HL-60 (cell line): ENCODE measurements around the gene TBCD.

Experiments
- POLR2AphosphoS5 ChIP-seq: IDR thresholded peaks from 2 replicates; pipeline ENCODE4 v1.6.1; 2012; ENCODE audit warnings: low read depth
- TF ChIP-seq, protein P1 (sequence below): IDR thresholded peaks from one replicate; pipeline ENCODE4 v1.5.1; 2011; ENCODE audit warnings: low read length, control low read depth, inconsistent platforms; ENCODE audit not compliant: insufficient read depth

DNA sequence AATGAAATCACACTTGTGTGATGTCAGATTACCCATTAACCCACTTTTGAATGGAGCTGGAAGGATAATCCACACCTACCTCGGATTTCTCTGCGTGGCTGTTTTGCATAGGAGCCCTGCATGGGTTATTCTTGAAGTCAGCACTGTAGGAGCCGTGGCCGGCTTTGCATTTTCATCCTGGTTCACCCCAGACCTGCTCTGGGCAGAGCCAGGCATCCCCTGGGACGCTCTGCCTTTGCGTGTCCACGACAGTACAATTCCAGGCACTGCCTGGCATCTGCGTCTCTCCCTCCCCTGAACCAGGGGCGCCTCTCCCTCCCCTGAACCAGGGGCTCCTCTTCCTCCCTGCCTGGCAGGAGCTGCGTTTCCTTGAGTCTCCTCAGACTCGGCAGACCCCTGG, 117.7 kb downstream of the TBCD start:
- TF ChIP-seq, protein P1, sequence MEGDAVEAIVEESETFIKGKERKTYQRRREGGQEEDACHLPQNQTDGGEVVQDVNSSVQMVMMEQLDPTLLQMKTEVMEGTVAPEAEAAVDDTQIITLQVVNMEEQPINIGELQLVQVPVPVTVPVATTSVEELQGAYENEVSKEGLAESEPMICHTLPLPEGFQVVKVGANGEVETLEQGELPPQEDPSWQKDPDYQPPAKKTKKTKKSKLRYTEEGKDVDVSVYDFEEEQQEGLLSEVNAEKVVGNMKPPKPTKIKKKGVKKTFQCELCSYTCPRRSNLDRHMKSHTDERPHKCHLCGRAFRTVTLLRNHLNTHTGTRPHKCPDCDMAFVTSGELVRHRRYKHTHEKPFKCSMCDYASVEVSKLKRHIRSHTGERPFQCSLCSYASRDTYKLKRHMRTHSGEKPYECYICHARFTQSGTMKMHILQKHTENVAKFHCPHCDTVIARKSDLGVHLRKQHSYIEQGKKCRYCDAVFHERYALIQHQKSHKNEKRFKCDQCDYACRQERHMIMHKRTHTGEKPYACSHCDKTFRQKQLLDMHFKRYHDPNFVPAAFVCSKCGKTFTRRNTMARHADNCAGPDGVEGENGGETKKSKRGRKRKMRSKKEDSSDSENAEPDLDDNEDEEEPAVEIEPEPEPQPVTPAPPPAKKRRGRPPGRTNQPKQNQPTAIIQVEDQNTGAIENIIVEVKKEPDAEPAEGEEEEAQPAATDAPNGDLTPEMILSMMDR: no peak
- no peak for TF ChIP-seq POLR2AphosphoS5
